ENCODE measurements around the gene NCAM2.

Gene NCAM2

GRCh38 chr21:21051109-21052055 lies 53.2 kb downstream of the NCAM2 start:
- no peak for TF ChIP-seq CTCF (IDR thresholded peaks at IDR 0.05)

GRCh38 chr21:21052672-21053071 lies 54.5 kb downstream of the NCAM2 start:
- TF ChIP-seq CTCF (IDR thresholded peaks at IDR 0.05): no peak

GRCh38 chr21:21057349-21058062 lies 59.3 kb downstream of the NCAM2 start:
- TF ChIP-seq CTCF (IDR thresholded peaks at IDR 0.05): no peak

GRCh38 chr21:21063828-21064227 lies 65.6 kb downstream of the NCAM2 start:
- no peak for TF ChIP-seq CTCF (IDR thresholded peaks at IDR 0.05)

GRCh38 chr21:21064353-21064752 lies 66.1 kb downstream of the NCAM2 start:
- TF ChIP-seq CTCF (IDR thresholded peaks at IDR 0.05): no peak

- no peak for TF ChIP-seq CTCF (IDR thresholded peaks at IDR 0.05)
Observed at GRCh38 chr21:21067375-21067774, 69.2 kb downstream of the NCAM2 start.

GRCh38 chr21:21074305-21074704 lies 76.1 kb downstream of the NCAM2 start:
- TF ChIP-seq CTCF (IDR thresholded peaks at IDR 0.05): no peak

Measured in LNCAP (cell line).